ENCODE results near the gene ANKRD44. TPM values are rescaled to one million over a fixed set of nuclear protein-coding genes. Genes with fewer than 3 reads are reported as not detected.

Gene ANKRD44
- total and polyA plus RNA-seq, 2 of the 8 experiments (the other 6 are each of a cell fraction or from before 2014, with no cell fraction given) = 1.2 to 1.3 TPM

DNA sequence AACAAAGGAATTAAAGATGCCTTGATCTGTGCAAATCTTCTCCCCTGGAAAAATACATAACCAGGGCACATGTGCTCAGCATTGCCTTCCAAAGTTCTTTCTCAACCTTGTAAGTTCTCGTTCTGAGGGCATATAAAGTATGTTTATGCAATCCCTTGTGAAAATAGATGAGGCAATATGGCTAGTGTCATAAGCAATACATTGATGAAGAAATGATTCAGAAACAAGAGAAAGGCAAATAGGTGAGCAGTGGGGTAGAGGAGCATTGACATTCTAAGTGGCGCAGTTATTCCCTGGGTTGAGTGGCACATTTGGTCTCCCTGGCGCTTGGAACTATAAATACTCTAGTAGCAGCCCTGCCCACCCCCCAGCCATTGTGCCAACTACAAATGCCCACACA lies 326.6 kb downstream of the ANKRD44 start (continued):
- TF ChIP-seq, protein P1, sequence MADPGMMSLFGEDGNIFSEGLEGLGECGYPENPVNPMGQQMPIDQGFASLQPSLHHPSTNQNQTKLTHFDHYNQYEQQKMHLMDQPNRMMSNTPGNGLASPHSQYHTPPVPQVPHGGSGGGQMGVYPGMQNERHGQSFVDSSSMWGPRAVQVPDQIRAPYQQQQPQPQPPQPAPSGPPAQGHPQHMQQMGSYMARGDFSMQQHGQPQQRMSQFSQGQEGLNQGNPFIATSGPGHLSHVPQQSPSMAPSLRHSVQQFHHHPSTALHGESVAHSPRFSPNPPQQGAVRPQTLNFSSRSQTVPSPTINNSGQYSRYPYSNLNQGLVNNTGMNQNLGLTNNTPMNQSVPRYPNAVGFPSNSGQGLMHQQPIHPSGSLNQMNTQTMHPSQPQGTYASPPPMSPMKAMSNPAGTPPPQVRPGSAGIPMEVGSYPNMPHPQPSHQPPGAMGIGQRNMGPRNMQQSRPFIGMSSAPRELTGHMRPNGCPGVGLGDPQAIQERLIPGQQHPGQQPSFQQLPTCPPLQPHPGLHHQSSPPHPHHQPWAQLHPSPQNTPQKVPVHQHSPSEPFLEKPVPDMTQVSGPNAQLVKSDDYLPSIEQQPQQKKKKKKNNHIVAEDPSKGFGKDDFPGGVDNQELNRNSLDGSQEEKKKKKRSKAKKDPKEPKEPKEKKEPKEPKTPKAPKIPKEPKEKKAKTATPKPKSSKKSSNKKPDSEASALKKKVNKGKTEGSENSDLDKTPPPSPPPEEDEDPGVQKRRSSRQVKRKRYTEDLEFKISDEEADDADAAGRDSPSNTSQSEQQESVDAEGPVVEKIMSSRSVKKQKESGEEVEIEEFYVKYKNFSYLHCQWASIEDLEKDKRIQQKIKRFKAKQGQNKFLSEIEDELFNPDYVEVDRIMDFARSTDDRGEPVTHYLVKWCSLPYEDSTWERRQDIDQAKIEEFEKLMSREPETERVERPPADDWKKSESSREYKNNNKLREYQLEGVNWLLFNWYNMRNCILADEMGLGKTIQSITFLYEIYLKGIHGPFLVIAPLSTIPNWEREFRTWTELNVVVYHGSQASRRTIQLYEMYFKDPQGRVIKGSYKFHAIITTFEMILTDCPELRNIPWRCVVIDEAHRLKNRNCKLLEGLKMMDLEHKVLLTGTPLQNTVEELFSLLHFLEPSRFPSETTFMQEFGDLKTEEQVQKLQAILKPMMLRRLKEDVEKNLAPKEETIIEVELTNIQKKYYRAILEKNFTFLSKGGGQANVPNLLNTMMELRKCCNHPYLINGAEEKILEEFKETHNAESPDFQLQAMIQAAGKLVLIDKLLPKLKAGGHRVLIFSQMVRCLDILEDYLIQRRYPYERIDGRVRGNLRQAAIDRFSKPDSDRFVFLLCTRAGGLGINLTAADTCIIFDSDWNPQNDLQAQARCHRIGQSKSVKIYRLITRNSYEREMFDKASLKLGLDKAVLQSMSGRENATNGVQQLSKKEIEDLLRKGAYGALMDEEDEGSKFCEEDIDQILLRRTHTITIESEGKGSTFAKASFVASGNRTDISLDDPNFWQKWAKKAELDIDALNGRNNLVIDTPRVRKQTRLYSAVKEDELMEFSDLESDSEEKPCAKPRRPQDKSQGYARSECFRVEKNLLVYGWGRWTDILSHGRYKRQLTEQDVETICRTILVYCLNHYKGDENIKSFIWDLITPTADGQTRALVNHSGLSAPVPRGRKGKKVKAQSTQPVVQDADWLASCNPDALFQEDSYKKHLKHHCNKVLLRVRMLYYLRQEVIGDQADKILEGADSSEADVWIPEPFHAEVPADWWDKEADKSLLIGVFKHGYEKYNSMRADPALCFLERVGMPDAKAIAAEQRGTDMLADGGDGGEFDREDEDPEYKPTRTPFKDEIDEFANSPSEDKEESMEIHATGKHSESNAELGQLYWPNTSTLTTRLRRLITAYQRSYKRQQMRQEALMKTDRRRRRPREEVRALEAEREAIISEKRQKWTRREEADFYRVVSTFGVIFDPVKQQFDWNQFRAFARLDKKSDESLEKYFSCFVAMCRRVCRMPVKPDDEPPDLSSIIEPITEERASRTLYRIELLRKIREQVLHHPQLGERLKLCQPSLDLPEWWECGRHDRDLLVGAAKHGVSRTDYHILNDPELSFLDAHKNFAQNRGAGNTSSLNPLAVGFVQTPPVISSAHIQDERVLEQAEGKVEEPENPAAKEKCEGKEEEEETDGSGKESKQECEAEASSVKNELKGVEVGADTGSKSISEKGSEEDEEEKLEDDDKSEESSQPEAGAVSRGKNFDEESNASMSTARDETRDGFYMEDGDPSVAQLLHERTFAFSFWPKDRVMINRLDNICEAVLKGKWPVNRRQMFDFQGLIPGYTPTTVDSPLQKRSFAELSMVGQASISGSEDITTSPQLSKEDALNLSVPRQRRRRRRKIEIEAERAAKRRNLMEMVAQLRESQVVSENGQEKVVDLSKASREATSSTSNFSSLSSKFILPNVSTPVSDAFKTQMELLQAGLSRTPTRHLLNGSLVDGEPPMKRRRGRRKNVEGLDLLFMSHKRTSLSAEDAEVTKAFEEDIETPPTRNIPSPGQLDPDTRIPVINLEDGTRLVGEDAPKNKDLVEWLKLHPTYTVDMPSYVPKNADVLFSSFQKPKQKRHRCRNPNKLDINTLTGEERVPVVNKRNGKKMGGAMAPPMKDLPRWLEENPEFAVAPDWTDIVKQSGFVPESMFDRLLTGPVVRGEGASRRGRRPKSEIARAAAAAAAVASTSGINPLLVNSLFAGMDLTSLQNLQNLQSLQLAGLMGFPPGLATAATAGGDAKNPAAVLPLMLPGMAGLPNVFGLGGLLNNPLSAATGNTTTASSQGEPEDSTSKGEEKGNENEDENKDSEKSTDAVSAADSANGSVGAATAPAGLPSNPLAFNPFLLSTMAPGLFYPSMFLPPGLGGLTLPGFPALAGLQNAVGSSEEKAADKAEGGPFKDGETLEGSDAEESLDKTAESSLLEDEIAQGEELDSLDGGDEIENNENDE (IDR thresholded peaks at IDR 0.05; ENCODE audit: insufficient replicate concordance, low read length) = no peak
- TF ChIP-seq BCL11A (IDR thresholded peaks at IDR 0.05; ENCODE audit: low read depth in 2 of 2, low read length in 2 of 2) (no peak), NANOG (IDR thresholded peaks at IDR 0.05; ENCODE audit: insufficient read depth, low read depth, low read length, poor library complexity, severe bottlenecking) (no peak), YY1 (IDR thresholded peaks at IDR 0.05; ENCODE audit: low read depth, low read length) (no peak), RXRA (IDR thresholded peaks at IDR 0.05; ENCODE audit: insufficient read depth, low read depth, low read length) (no peak), HDAC6 (IDR thresholded peaks at IDR 0.05; ENCODE audit: low read depth, low read length) (no peak), CBX5 (IDR thresholded peaks at IDR 0.05; ENCODE audit: low read depth, low read length) (no peak), RAD21 (IDR thresholded peaks at IDR 0.05 in 1 of 2, conservative IDR thresholded peaks at IDR 0.05 in 1 of 2; ENCODE audit: low read depth in 2 of 2, low read length in 2 of 2) (no peak), SIN3A (conservative IDR thresholded peaks at IDR 0.05 in 1 of 2, IDR thresholded peaks at IDR 0.05 in 1 of 2; ENCODE audit: low read depth in 1 of 2, low read length in 2 of 2) (no peak)
- TF ChIP-seq, protein P2, sequence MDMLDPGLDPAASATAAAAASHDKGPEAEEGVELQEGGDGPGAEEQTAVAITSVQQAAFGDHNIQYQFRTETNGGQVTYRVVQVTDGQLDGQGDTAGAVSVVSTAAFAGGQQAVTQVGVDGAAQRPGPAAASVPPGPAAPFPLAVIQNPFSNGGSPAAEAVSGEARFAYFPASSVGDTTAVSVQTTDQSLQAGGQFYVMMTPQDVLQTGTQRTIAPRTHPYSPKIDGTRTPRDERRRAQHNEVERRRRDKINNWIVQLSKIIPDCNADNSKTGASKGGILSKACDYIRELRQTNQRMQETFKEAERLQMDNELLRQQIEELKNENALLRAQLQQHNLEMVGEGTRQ (IDR thresholded peaks at IDR 0.05; ENCODE audit: low read length) = no peak

Measured in H1 (cell line).